HG03066 (cell line): ENCODE measurements around the gene LRRC47.

Source experiments
- ATAC-seq: cut with Tn5 transposase; IDR thresholded peaks from one replicate; pipeline ENCODE4 v1.9.1; 2021; ENCODE audit warnings: low read depth; ENCODE audit not compliant: unreplicated experiment

The LRRC47 gene

DNA sequence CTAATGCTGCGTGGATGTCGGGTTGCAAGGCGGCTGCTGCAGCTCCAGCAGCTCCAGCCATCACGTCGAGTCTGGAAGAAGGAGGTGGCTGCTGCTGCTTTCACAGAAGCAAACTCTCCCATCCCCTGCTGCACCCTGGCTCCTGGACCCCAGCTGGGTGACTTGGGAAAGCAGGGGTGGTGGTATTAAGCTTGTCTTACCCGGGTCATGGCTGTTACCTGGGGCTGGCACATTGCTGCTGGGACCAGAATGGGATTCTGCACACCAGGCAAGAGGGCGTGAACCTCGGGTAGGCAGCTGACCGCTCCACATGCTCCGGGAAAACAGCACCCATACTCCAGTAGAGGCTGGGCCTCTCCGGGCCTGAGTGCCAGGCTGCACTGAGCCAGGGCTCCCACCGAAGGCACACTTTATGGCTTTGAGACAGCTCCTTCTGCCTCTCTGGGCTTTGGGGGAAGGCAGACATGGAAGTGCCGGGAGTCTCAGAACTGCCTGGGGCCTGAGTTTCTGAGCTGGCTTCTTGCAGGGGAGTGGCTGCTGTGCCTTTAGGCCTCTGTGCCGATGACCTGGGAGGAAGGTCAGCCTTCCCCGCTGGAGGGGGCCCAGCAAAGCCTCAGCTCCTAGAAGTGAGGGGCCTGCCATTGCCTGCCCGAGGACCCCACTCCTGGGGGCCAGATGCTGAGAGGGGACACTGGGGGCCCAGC is 22.6 kb downstream of the LRRC47 start:
- no peak for ATAC-seq

DNA sequence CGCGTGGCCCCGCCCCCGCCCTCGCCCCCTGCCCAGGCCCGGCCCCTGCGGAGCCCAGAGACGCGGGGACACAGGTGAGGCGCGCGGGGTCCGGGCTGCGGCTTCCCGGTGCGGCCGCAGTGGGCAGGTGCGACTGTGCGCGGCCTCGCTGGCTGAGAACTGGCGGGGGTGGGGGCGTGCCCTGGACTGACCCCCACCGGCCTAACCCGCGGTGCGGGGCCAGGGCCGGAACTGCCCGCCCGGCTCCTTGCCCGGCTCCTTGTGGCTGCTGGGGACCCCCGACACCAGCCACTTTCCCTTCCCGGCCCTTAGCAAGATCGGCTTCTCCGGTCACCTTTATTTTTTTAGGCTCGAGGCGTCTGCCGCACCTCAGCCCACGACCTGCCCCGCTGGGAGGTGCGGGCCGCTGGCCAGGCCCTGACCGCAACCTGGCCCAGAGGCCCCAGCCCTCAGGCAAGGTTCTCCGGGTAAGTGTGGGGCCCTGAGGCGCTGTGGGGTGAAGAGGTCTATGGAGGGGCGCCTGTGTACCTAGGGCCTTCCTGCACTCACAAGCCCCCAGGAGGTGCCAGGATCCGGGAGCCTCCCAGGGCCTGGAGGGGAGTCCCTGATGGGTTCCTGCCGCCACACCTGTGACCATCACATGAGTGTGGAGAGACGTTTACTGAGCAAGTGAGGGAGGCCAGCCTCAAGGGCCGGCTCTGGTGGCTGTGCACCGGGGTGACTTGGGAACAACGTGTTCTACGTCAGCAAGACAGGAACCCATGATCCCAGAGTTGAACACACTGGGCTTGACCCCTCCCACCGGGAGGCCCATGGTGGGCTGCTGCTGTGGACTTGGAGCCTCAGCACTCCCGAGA is 23.4 kb downstream of the LRRC47 start, which contains the start of gene SMIM1:
Gene SMIM1, plus strand, starts transcription at position 35 of the 857 bp plus-strand sequence. CDS start 2,625 bp downstream, outside the sequence.
- ATAC-seq, result peak; percentile 18

DNA sequence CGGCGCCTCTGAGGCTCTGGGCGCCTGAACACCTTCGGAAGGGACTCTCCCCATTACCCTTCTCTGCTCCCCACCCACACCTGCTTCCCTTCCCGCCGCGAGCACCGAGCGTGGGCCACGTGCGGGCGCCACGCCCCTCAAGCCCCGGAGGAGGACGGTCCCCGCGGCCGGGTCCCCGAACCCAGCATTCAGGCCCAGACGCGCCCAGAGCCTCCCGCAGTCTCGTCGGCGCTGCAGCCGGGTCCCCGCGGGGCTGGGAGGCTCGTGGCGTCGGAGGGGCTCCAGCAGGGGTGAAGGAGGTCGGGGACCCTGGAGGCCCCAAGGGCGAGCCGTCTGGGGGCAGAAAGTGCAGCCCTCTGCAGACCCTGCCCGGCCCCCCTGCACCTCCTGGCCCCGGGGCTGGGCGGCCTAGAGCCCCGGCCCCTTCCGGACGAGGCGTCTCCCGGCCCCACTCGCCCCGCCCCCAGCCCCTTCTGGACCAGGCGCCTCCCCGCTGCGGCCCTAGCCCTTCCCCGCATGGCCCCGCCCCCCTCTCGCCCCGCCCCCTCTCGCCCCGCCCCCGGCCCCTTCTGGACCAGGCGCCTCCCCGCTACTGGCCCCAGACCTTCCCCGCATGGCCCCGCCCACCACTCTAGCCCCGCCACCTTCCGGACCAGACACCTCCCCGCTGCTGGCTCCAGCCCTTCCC is 24.1 kb downstream of the LRRC47 start:
- peak; percentile 58 for ATAC-seq

DNA sequence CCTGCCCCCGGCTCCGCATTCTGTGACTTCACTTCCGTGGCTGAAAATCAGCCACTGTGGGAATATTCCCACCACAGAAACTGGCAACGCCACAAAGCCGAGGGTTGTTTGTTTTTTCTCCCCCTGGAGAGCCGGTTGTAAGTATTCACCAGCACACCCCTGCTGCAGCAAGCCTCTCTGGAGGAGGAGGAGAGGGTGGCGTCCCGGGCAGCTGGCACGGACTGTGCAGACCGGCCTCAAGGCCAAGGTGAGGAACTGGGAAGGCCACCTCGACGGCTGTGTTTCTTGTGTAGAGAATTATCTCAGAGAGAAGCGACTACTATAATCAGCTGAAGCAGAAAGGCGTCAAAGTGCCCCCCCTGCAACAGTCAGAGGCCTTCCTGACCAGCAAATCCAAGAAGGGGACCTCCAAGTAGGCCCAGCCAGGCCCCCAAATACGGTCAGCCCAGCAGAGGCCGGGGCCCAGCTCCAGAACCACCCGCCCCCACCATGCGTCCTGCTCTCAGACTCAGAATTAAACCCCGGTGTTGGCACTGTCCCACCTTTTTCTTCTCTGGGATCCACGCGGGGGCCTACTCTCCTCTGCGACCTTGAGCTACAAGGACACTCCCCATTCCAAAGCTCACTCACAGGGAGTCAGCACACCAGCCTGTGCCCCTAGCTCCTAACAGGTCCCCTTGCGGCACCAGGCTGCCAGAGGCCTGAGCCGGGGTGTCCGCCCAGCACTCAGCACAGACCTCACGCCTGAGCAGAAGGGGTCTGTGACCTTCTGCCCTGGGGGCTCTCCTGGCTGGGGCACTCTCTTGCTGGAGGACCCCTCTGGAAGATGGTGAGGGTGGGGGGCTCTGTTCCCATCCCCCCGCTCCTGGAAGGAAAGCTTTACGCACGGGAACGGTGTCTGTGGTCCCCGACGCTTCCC is 24.9 kb downstream of the LRRC47 start:
- no peak for ATAC-seq

DNA sequence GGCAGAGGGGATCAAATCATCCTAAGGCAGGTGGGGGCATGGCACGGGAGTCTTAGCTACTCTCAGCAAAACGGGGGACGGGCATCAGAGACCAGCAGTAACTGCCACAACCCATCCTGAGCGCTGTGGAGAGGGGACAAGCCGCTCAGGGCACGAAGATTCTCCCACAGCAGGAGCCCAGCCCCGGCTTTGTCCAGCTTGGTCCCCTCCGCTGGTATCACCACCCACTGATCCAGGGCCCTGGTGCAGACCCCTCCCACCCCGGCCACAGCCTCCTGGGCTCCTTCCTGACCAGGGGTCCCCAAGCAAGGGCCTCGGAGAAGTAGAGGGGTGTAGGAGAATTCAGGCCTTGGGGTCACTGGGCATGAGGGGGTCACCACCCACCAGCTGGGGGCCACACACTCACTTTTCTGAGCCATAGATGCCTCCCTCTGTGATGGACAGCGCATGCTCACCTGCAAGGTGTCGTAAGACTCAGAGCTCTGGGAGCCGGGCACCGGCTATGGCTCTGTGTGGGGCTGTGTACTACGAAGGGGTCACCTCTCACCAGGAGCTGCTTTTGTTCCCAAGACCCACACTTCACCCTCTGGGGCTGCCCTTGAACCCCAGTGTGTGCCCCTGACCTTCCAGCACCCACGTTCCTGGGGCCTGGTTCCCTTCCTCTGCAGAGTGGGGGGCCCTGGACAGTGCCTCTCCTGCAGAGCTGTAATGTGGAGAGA is 26.1 kb downstream of the LRRC47 start:
- no peak for ATAC-seq

DNA sequence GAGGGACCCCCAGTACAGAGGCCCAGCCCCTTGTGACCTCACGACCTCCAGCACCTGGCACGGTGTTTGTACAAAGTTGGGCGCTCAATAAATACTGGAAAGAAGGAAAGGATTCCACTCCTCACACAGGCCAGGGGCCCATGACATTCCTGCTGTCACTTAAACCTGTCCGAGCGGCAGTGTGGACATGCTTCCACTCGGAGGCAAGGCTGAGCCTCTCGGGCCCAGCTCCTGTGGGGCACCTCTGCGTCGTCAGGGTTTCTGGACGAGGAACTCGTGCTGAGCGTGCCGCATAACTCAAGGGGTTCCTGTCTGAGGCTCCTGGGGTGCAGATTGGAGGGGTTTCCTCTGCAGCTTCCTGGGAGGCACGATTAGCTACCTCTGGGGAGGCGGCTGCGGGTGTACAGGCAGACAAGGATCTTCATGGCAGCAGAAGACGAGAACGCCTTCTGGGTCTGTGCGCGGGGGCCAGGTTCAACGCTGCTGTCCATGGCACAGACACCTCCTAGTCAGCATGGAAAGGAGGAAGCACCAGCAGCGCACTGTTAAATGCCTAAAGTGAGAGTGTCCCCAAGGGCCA is 27.4 kb downstream of the LRRC47 start:
- no peak for ATAC-seq

DNA sequence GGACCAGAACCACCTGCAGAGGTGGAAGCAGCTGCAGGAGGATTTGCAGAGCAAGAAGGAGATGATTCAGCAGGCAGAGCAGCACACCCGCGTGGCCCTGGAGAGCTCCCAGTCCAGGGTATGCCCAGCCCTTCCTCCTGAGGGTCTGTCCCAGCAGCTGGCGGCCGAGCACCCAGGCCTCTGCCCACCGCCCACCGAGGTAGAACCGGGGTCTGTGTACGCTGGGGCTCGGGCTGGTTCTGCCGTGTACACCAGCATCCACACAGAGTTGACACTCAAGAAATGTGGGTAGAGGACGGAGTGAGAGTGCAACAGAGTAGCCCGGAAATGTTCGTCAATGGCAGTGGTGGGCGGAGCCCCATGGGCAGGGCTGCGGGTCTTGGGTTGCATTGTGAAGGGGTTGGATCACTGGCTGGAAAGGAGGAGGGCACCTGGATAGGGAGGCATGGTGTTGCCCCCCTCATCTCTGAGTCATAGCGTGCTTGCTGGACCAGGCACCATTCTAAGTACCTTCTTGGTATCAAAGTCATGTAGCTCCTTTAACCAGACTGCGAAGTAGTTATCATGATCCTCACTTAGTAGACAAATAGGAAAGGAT is 28.9 kb downstream of the LRRC47 start:
- ATAC-seq, result no peak

DNA sequence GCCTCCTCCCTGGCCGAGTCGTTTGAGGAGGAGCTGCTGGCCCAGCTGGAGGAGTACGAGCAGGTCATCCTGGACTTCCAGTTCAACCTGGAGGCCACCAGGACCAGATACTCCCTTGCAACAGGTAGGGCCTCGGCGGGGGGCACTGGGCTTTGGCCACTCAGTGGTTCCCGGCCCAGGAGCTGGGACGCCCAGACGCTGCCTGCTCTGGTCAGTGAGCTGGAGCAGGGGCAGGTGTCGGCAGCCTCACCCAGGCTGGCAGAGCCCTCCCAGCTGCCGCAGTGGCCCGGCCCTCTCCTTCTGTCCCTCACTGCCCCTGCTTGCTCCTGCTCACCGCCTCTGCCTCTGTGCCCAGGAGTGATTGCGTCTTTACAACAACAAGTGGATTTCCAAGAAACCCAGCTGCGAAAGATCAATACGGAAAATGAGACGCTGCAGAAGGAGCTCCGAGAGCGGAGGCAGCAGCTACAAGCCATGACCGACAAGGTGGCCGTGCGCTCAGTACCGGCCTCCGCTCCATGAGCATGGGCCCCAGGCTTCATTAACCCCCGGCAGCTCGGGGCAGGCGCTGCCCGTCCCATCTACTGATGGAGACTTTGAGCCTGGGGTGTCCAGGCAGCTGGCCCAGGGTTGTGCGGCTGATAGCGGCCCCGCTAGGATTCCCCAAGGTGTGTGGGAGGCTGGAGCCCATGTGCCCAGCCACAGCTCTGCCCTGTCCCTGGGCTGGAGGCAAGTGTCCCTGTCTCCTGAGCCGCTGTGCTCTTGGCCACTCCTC is 32.8 kb downstream of the LRRC47 start:
- ATAC-seq, result no peak

DNA sequence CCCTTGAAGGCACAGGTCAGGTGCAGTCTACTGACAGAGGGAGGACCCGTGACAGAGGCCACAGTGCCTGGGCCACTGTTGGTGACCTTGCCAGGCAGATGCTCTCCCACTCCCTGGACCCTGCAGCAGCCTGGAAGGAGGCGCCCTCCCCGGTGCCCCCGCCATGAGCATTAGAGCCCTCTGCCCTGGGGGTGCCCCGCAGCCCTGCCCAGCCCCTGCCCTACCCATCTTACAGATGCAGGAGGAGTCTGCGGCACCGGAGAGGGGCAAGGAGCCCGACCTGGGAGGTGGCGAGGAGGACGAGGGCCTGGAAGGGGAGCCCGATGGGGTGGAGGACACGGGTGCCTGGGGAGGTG is 33.4 kb downstream of the LRRC47 start:
- ATAC-seq, result no peak

DNA sequence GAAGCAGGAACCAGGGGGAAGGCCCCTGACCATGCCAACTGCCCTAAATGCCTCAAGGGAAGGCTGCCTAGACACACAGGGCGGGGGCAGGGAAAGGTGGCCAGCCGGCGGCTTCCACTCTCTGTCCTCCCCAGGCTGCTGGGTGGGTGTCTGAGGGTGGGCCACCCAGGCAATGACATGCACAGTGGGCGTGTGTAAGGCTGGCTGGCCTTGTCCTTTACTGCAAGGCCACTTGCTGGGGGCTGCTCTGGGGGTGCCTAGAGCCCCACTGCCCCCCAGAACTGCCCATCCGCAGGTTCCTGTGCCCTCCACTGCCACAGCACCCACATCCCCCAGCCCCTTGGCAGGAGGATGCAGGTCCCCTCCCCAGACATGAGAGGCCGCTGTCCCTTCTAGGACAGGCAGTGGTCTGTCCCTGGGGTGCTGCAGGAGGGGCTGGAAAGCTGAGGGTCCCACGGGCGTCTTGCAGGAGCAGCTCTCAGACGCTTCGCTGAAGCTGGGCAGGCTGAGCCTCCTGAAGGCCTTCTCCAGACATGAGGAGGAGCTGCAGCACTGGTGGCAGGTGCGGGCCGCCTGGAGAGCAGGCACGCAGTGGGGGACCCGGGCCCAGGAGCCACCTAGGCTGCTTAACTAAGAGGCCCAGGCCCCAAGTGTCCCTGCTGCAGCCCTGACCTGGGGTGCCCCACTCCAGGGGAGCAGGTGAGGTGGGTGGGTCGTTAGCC is 34.0 kb downstream of the LRRC47 start:
- no peak for ATAC-seq

DNA sequence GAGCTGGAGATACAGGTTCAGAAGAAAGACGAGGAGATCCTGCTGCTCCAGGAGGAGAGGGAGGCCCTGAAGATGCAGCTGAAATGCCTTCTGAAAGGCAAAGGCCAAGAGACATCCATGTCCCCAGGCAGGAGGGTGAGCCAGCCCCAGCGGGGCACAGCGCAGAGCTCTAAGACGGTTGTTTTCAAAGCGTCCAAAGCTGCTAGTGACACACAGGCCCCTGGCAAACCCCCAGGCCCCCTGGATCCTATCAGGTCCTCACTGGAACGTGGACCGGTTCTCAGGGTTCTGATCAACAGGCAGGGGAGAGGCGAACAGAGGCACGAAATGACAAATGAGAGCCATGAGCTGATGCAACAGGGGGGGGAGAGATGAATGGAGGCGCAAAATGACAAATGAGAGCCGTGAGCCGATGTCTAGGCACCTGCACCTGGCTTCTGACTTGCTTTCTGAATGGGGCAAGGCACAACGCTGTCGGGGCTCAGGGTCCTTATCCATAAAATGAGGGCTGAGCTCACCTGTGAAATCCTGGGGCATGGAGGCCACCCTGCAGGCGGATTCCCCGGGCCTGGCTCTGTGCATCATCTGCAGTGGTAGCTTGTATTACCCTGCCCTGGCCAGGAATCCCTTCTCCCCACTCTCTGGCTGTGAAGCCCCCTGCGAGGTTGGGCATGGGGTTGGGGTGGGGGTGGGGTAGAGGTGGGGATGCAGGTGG is 34.8 kb downstream of the LRRC47 start:
- ATAC-seq, result no peak

DNA sequence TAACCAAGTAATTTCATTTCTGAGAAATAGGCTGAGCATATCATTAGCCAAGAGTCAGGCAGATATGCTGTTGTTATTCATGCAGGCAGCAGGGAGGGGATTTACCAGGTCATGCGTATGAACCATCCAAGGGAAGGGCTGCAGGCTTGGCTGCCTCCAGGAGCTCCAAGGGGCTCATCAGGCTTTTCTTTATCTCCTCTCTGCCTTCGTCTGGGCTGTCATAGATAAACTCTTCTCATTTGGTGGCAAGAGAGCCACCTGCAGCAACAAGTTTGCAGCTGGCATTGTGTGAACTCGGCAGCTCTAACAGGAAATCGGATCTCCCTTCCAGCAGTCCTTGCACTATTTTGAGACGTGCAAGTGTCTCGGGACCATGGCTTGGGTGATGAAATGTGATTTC is 36.5 kb downstream of the LRRC47 start:
- ATAC-seq, result no peak

DNA sequence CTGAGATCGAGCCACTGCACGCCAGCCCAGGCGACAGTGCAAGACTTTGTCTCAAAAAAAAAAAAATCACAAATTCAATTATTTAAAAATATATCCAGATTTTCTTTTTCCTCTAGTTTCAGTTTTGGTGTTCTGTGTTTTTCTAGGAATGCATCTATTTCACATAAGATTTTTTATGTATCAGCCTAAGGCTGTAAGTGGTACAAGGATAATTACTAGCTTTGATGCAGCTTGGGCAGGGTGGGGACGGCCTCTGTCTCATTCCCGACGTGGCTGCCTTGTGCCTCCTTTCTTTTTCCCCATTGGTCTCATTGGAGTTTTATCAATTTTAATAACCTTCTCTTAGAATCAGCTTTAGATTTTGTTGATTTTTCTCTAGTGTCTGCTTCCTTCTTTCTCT is 37.1 kb downstream of the LRRC47 start:
- ATAC-seq, result no peak

DNA sequence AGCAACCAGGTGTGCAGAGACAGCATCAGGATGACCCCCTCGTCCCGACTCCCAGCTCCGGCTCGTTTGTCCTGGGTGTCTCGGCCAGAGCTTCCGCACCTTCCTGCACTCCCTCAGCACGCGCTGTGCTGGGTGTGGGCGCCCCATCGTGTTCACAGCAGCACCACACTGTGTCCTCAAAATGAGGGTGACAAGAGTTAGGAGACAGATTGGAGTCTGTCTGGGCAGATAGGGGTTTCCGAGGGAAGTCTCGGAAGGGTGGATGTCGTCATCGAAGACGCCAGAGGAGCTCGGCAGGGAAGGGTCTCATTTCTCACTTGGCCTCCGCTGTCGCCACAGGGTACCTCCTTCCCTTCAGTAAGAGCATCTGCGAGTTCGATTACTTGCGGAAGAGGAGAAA is 39.9 kb downstream of the LRRC47 start:
- no peak for ATAC-seq

DNA sequence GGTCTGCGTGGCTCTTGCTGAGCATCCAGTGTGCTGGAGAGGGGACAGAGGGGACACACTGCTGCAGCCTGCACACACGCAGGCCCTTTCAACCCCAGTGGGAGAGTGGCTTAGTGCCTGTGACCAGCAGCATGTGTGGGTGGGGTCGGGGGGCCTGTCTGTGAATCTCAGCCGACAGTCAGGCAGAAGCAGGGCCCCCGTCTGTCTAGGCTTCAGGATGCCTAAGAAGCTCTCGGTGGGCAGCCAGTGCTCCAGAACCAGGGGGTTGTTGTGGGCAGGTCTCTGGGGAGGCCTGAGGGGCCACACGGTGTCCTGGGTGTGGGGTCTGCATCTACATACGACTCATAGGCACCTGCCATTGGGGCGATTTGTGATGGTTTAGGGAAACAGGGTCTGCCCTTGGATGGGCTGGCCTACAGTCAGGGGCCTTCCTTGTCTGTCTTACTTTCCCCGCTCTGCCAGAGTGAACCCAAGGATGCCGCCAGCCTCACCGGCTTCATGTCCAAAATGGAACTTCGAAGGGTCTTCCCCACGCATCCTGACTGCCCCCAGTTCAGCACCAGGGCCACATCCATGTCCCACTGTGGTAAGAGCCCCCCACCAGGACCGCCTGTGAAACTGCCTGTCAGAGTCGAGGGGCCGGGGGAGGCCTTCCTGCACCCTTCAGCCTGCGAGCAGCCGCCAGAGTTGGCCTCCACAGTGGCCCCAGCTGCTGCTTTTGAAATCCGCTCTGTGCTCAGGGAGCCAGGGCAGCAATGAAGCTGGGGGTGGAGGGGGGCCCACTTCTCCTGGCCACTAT is 42.4 kb downstream of the LRRC47 start:
- ATAC-seq, result no peak

DNA sequence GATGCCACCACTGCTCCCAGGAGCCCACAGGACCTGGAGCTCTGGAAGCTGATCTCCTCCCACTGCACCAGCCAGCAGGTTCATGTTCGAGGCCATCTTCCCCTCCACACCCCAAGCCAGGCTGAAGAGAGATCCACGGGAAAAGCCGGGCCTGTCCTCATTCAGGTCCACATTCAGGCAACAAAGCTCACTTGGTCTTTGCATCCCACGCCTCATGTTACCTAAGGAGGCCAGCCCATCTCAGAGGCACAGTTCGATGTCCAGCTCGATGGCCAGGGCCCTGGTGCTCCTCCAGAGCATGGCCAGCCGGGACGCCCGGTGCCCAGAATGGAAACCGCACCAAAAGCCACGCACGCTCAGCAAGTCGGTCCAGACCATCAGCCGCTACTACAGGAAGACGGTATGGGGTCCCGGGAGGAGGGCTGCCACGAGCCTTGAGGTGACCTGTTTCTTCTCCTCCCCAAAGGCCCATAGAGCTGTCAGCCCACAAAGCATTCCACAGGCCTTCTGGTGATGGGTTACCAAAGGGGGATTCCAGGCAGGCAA is 43.8 kb downstream of the LRRC47 start, which contains the start of gene CCDC27:
Gene CCDC27, plus strand, starts transcription at position 51 of the 546 bp plus-strand sequence. Its CDS starts 32 bp downstream, at position 83.
- ATAC-seq, result no peak
